Measurements from ENCODE around the gene HSPB9. TPM values are rescaled to one million over a fixed set of nuclear protein-coding genes. Genes with fewer than 3 reads are reported as not detected.

Gene HSPB9
- total RNA-seq, 1 donor from 2014 or later = 0.36 TPM

DNA sequence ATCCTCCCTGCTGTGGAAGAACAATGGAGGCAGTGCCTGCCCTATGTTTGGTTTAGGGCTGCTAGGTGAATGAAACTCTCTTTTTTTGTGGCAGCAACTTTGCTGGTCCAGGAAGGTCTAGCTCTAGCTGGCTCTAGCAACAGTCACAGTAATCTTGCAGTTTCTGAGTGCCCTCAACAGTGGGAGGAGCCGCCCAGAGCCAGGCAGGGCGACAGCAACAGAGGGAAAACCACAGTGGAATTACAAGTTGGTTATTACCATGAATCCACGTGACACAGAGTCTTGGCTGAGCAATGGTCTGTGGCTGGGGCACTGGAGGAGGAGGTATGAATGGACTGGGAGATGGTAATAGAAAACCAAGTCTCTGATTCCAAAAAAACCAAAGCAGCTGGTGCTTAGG lies 10.3 kb downstream of the HSPB9 start:
- no peak for DNase-seq (ENCODE audit: extremely low spot score, unreplicated experiment)
- peaks cover 3% of the 10 kb centered on the region for H3K36me3 Mint-ChIP-seq
- peak overlapping the region; percentile 59 for H3K27ac Mint-ChIP-seq
- peaks cover 22% of the 10 kb centered on the region for H3K4me1 Mint-ChIP-seq (ENCODE audit: unreplicated experiment)
- no peak overlapping the region for H3K4me3 Mint-ChIP-seq
- H3K27me3 Mint-ChIP-seq = no peaks in the 10 kb centered on the region
- no peaks in the 10 kb centered on the region for H3K9me3 Mint-ChIP-seq
- TF ChIP-seq, protein P1, sequence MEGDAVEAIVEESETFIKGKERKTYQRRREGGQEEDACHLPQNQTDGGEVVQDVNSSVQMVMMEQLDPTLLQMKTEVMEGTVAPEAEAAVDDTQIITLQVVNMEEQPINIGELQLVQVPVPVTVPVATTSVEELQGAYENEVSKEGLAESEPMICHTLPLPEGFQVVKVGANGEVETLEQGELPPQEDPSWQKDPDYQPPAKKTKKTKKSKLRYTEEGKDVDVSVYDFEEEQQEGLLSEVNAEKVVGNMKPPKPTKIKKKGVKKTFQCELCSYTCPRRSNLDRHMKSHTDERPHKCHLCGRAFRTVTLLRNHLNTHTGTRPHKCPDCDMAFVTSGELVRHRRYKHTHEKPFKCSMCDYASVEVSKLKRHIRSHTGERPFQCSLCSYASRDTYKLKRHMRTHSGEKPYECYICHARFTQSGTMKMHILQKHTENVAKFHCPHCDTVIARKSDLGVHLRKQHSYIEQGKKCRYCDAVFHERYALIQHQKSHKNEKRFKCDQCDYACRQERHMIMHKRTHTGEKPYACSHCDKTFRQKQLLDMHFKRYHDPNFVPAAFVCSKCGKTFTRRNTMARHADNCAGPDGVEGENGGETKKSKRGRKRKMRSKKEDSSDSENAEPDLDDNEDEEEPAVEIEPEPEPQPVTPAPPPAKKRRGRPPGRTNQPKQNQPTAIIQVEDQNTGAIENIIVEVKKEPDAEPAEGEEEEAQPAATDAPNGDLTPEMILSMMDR (conservative IDR thresholded peaks at IDR 0.05) = no peak

GRCh38 chr17:42133461-42134041 lies 10.9 kb downstream of the HSPB9 start:
- no peak for DNase-seq (ENCODE audit: extremely low spot score, unreplicated experiment)
- H3K27me3 Mint-ChIP-seq = no peaks in the 10 kb centered on the region
- peak overlapping the region; percentile 59 for H3K27ac Mint-ChIP-seq
- peaks cover 22% of the 10 kb centered on the region for H3K4me1 Mint-ChIP-seq (ENCODE audit: unreplicated experiment)
- TF ChIP-seq, protein P1 (conservative IDR thresholded peaks at IDR 0.05) = no peak
- peaks cover 3% of the 10 kb centered on the region for H3K36me3 Mint-ChIP-seq
- no peaks in the 10 kb centered on the region for H3K9me3 Mint-ChIP-seq
- no peak overlapping the region for H3K4me3 Mint-ChIP-seq

GRCh38 chr17:42135151-42135550 lies 12.5 kb downstream of the HSPB9 start:
- Mint-ChIP-seq H3K4me1 (ENCODE audit: unreplicated experiment) (peaks cover 22% of the 10 kb centered on the region), H3K4me3 (peak overlapping the region; percentile 72), H3K9me3 (no peaks in the 10 kb centered on the region), H3K27ac (peak overlapping the region; percentile 87), H3K27me3 (no peaks in the 10 kb centered on the region), H3K36me3 (peaks cover 3% of the 10 kb centered on the region)
- TF ChIP-seq, protein P1 (conservative IDR thresholded peaks at IDR 0.05) = no peak
- DNase-seq (ENCODE audit: extremely low spot score, unreplicated experiment) = no peak

DNA sequence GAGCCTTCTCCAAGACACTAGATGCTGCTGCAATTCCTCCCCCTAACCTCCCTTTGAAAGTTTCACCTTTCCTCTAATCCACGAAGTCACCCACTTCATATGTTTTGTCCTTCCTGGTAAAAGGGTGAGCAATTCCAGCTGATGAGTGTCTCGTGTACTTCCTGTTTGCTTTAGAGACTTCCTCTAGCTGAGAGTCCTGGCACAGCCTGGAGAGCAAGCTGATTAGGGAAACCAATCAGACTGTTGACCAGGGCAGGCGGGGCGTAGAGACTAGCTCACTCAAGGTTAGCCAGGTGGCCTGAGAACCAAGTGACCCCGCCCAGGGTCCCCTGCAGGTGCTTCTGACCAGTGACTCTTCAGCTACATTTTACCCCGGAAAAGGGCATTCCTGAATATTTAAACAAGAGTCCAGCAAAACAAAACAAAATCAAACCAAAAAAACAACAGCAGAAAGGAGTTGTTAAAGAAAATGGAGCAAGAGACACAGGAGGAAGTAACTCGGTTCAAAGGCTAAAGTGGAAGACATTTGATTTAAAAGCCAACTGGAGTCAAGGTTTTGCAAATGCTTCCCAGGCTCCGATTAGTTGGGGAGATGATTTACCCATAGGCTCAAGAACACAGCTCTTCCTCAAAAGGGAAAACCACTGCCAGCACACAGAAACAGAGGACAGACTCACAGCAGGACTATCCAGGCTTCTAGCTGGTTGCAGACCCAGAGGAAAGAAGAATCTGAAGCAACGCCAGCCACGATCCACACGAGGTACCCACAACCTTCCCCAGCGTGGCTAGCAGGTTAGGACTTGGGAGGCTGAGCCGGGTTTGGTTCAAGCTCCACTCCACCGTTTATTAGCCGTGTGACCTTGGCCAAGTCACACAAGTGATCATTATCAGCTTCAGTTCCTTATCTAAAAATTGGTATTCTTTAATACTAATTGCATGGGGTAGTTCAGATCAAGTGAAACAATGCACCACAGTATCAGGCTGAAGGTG lies 13.4 kb downstream of the HSPB9 start:
- Mint-ChIP-seq H3K9me3 (no peaks in the 10 kb centered on the region), H3K4me1 (ENCODE audit: unreplicated experiment) (peaks cover 19% of the 10 kb centered on the region), H3K27ac (peak overlapping the region; percentile 87), H3K4me3 (peak overlapping the region; percentile 72), H3K36me3 (no peaks in the 10 kb centered on the region), H3K27me3 (no peaks in the 10 kb centered on the region)
- TF ChIP-seq, protein P1 (conservative IDR thresholded peaks at IDR 0.05) = no peak
- no peak for DNase-seq (ENCODE audit: extremely low spot score, unreplicated experiment)

DNA sequence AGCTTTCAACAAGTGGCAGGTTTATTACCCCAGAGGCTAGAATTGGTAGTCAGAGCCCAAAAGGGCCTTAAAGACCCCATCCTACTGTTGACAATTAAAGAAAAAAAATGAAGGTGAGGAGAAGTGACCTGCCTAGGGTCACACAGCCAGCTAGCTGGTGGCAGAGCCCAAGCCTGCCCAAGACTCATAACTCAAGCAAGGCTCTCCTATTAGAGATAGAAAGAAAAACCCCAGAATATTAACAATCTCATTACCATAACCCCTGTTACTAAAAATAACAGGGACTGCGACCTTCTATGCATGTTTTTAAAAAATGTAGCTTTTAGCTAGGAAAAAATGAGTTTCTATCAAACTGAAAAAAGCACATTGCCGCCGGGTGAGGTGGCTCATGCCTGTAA lies 14.0 kb downstream of the HSPB9 start:
- H3K4me1 Mint-ChIP-seq (ENCODE audit: unreplicated experiment) = peaks cover 19% of the 10 kb centered on the region
- DNase-seq (ENCODE audit: extremely low spot score, unreplicated experiment) = no peak
- H3K36me3 Mint-ChIP-seq = no peaks in the 10 kb centered on the region
- peak overlapping the region; percentile 87 for H3K27ac Mint-ChIP-seq
- no peak overlapping the region for H3K4me3 Mint-ChIP-seq
- H3K9me3 Mint-ChIP-seq = no peaks in the 10 kb centered on the region
- no peaks in the 10 kb centered on the region for H3K27me3 Mint-ChIP-seq
- TF ChIP-seq, protein P1 (conservative IDR thresholded peaks at IDR 0.05) = no peak

All from type B pancreatic cell (in vitro differentiated cells).